GM23248 (cell line): Measurements from ENCODE around the gene AOX1.

Experiments used
- EZH2 ChIP-seq: fragments of 200-600 bp; sonication (generic); IDR thresholded peaks from 2 replicates; pipeline ENCODE4 v1.6.1; 2018; ENCODE audit warnings: antibody characterized with exemption, mild to moderate bottlenecking; ENCODE audit not compliant: insufficient read depth, poor library complexity, severe bottlenecking
- EZH2phosphoT487 ChIP-seq: fragments of 200-600 bp; sonication (generic); IDR thresholded peaks from 2 replicates; pipeline ENCODE4 v1.6.1; 2018; ENCODE audit warnings: antibody characterized with exemption, moderate library complexity, mild to moderate bottlenecking, low read depth; ENCODE audit not compliant: insufficient read depth

DNA sequence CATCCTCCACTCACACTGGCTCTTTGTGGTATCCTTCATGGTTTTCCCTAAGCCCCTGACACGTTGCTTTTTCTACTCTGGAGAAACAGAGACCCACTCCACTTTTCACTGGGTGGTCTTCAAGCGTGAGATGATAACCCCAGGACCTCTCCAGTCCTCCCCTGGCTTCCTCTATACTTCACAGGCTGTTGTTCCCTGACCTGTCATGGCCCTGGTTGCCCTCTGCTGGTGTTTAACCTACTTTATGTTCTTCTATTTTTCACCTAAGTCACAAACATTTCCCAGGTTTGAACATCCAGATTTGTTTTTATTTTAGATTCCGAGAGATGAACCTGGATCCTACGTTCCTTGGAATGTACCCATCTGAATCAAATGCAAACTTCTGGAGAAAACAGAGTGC, 84.5 kb downstream of the AOX1 start:
- TF ChIP-seq EZH2: no peak
- no peak for TF ChIP-seq EZH2phosphoT487
